Cardiac septum (tissue), 1 donor: ENCODE measurements around the gene CTNNA3. TPM values are rescaled to one million over a fixed set of nuclear protein-coding genes. Genes with fewer than 3 reads are reported as not detected.

Source experiments
- DNase-seq: peaks from one replicate; pipeline ENCODE4 v3.0.0-alpha.2; 2020; ENCODE audit warnings: low spot score
- intact Hi-C: fragments of 100-400 bp; cut with DNase I; formaldehyde crosslinking; loops from one replicate; pipeline ENCODE4 v1.14.0; 2022
- total RNA-seq: library from RNA; stranded (reverse); fragmentation: NEBNext Ultra II Directional; extraction: Animal tissue kit (Norgen Biotek cat#: 25700); gene quantifications from one replicate; pipeline ENCODE4 v1.2.1, GENCODE V29; 2021
- donor health status: DM: no; HTN: no; CAD: no.

The CTNNA3 gene
- total RNA-seq, 1 donor from 2014 or later: 198 TPM

- intact Hi-C loops: no loop called here
- DNase-seq: no peak
Measured at GRCh38 chr10:66819691-66820090, 876.3 kb downstream of the CTNNA3 start.

- no peak for DNase-seq
- intact Hi-C loops: no loop called here
Measured at GRCh38 chr10:66813122-66813521, 882.9 kb downstream of the CTNNA3 start.

- intact Hi-C loops: no loop called here
- DNase-seq: no peak
Measured at GRCh38 chr10:66811211-66811610, 884.8 kb downstream of the CTNNA3 start.

- DNase-seq: no peak
- intact Hi-C loops: no loop called here
Measured at GRCh38 chr10:66809402-66809801, 886.6 kb downstream of the CTNNA3 start.

GRCh38 chr10:66805612-66806011 lies 890.4 kb downstream of the CTNNA3 start:
- intact Hi-C loops: no loop called here
- no peak for DNase-seq

- no peak for DNase-seq
- intact Hi-C loops: no loop called here
Measured at GRCh38 chr10:66804962-66805361, 891.0 kb downstream of the CTNNA3 start.

- intact Hi-C loops: no loop called here
- DNase-seq: no peak
Measured at GRCh38 chr10:66803174-66803573, 892.8 kb downstream of the CTNNA3 start.

- no peak for DNase-seq
- intact Hi-C loops: no loop called here
Measured at GRCh38 chr10:66799474-66799873, 896.5 kb downstream of the CTNNA3 start.

- DNase-seq: no peak
- intact Hi-C loops: no loop called here
Measured at GRCh38 chr10:66795866-66796265, 900.1 kb downstream of the CTNNA3 start.

- intact Hi-C loops: no loop called here
- no peak for DNase-seq
Measured at GRCh38 chr10:66792441-66792840, 903.6 kb downstream of the CTNNA3 start.

GRCh38 chr10:66788178-66788987 lies 907.6 kb downstream of the CTNNA3 start:
- intact Hi-C loops: no loop called here
- DNase-seq: no peak

GRCh38 chr10:66786709-66787108 lies 909.3 kb downstream of the CTNNA3 start:
- no peak for DNase-seq
- intact Hi-C loops: no loop called here

GRCh38 chr10:66784770-66785169 lies 911.2 kb downstream of the CTNNA3 start:
- no peak for DNase-seq
- intact Hi-C loops: no loop called here

GRCh38 chr10:66783316-66783715 lies 912.7 kb downstream of the CTNNA3 start:
- intact Hi-C loops: no loop called here
- DNase-seq: no peak

- intact Hi-C loops: no loop called here
- DNase-seq: no peak
Measured at GRCh38 chr10:66782776-66783175, 913.2 kb downstream of the CTNNA3 start.

GRCh38 chr10:66782144-66782543 lies 913.9 kb downstream of the CTNNA3 start:
- DNase-seq: no peak
- intact Hi-C loops: no loop called here

- intact Hi-C loops: no loop called here
- DNase-seq: no peak
Measured at GRCh38 chr10:66780796-66781195, 915.2 kb downstream of the CTNNA3 start.

GRCh38 chr10:66778351-66778750 lies 917.6 kb downstream of the CTNNA3 start:
- DNase-seq: no peak
- intact Hi-C loops: no loop called here

- intact Hi-C loops: no loop called here
- no peak for DNase-seq
Measured at GRCh38 chr10:66777665-66778064, 918.3 kb downstream of the CTNNA3 start.

GRCh38 chr10:66773472-66773817 lies 922.5 kb downstream of the CTNNA3 start:
- no peak for DNase-seq
- intact Hi-C loops: no loop called here

- intact Hi-C loops: no loop called here
- DNase-seq: no peak
Measured at GRCh38 chr10:66772548-66773471, 923.2 kb downstream of the CTNNA3 start.
